Muscle layer of duodenum (tissue), 2 donors: Measurements from ENCODE around the gene EXOC7.

Experiments
- H3K27ac ChIP-seq: one replicate; pipeline ENCODE4 v1.7.0; 2013; ENCODE audit warnings: mild to moderate bottlenecking, low read length
- H3K27me3 ChIP-seq: one replicate; pipeline ENCODE4 v1.7.0; 2013; ENCODE audit warnings: low read depth, mild to moderate bottlenecking, control low read depth, low read length
- H3K36me3 ChIP-seq, 2 donors: one replicate each; pipeline ENCODE4 v1.7.0; 2013; ENCODE audit warnings: low read length in 2 of 2, control low read depth in 1 of 2, mild to moderate bottlenecking in 1 of 2; ENCODE audit not compliant: insufficient read depth in 2 of 2, control insufficient read depth in 1 of 2
- H3K4me1 ChIP-seq, 2 donors: one replicate each; pipeline ENCODE4 v1.7.0; 2013; ENCODE audit warnings: low read length in 2 of 2, mild to moderate bottlenecking in 2 of 2, control low read depth in 1 of 2, moderate library complexity in 1 of 2; ENCODE audit not compliant: insufficient read depth in 2 of 2, control insufficient read depth in 1 of 2
- H3K4me3 ChIP-seq, 2 donors: one replicate each; pipeline ENCODE4 v1.7.0; 2013; ENCODE audit warnings: low read length in 2 of 2, low read depth in 1 of 2, mild to moderate bottlenecking in 1 of 2
- H3K9me3 ChIP-seq, 2 donors: one replicate each; pipeline ENCODE4 v1.7.0; 2013; ENCODE audit warnings: low read length in 2 of 2, control low read depth in 1 of 2, mild to moderate bottlenecking in 1 of 2; ENCODE audit not compliant: control insufficient read depth in 1 of 2
- donor health status: healthy.

Gene EXOC7

GRCh38 chr17:76124582-76125390 lies 21.2 kb upstream of the EXOC7 start:
- Histone ChIP-seq H3K36me3 (no peaks in the 10 kb centered on the region), H3K27ac (no peak overlapping the region), H3K9me3 (no peaks in the 10 kb centered on the region), H3K4me3 (no peak overlapping the region), H3K27me3 (no peaks in the 10 kb centered on the region), H3K4me1 (peaks cover 0 to 13% of the 10 kb centered on the region in 2 donors)

GRCh38 chr17:76123749-76124581 lies 20.4 kb upstream of the EXOC7 start:
- Histone ChIP-seq H3K4me3 (no peak overlapping the region), H3K9me3 (no peaks in the 10 kb centered on the region), H3K27ac (no peak overlapping the region), H3K36me3 (no peaks in the 10 kb centered on the region), H3K4me1 (peaks cover 0 to 13% of the 10 kb centered on the region in 2 donors), H3K27me3 (no peaks in the 10 kb centered on the region)

- Histone ChIP-seq H3K27ac (no peak overlapping the region), H3K4me3 (no peak overlapping the region), H3K9me3 (no peaks in the 10 kb centered on the region), H3K36me3 (no peaks in the 10 kb centered on the region), H3K4me1 (peaks cover 0 to 13% of the 10 kb centered on the region in 2 donors), H3K27me3 (no peaks in the 10 kb centered on the region)
These were observed 19.6 kb upstream of the EXOC7 start for GRCh38 chr17:76123191-76123499.

- Histone ChIP-seq H3K9me3 (no peaks in the 10 kb centered on the region), H3K4me3 (no peak overlapping the region), H3K4me1 (peaks cover 0 to 13% of the 10 kb centered on the region in 2 donors), H3K27me3 (no peaks in the 10 kb centered on the region), H3K27ac (no peak overlapping the region), H3K36me3 (no peaks in the 10 kb centered on the region)
These were observed 19.0 kb upstream of the EXOC7 start for GRCh38 chr17:76122431-76123190.

- Histone ChIP-seq H3K4me3 (peak overlapping the region in 1 of 2 donors; percentile 45), H3K9me3 (no peaks in the 10 kb centered on the region), H3K4me1 (peaks cover 0 to 13% of the 10 kb centered on the region in 2 donors), H3K27ac (no peak overlapping the region), H3K36me3 (no peaks in the 10 kb centered on the region), H3K27me3 (no peaks in the 10 kb centered on the region)
These were observed 18.4 kb upstream of the EXOC7 start for GRCh38 chr17:76121932-76122430.

- Histone ChIP-seq H3K4me1 (peaks cover 0 to 13% of the 10 kb centered on the region in 2 donors), H3K4me3 (no peak overlapping the region), H3K36me3 (no peaks in the 10 kb centered on the region), H3K9me3 (no peaks in the 10 kb centered on the region), H3K27me3 (no peaks in the 10 kb centered on the region), H3K27ac (no peak overlapping the region)
These were observed 17.0 kb upstream of the EXOC7 start for GRCh38 chr17:76120658-76121008.

- H3K9me3 ChIP-seq, result no peaks in the 10 kb centered on the region
- no peak overlapping the region for H3K27ac ChIP-seq
- peaks cover 0 to 13% of the 10 kb centered on the region in 2 donors for H3K4me1 ChIP-seq
- no peaks in the 10 kb centered on the region for H3K36me3 ChIP-seq
- H3K4me3 ChIP-seq, result no peak overlapping the region
- no peaks in the 10 kb centered on the region for H3K27me3 ChIP-seq
These were observed 16.1 kb upstream of the EXOC7 start for GRCh38 chr17:76119409-76120371.

- no peaks in the 10 kb centered on the region for H3K27me3 ChIP-seq
- H3K27ac ChIP-seq, result no peak overlapping the region
- no peaks in the 10 kb centered on the region for H3K9me3 ChIP-seq
- H3K36me3 ChIP-seq, result no peaks in the 10 kb centered on the region
- no peak overlapping the region for H3K4me3 ChIP-seq
- no peaks in the 10 kb centered on the region for H3K4me1 ChIP-seq
These were observed 11.7 kb upstream of the EXOC7 start for GRCh38 chr17:76115138-76115754.

GRCh38 chr17:76111956-76112355 lies 8.4 kb upstream of the EXOC7 start:
- Histone ChIP-seq H3K4me3 (no peak overlapping the region), H3K9me3 (no peaks in the 10 kb centered on the region), H3K36me3 (no peaks in the 10 kb centered on the region), H3K4me1 (no peaks in the 10 kb centered on the region), H3K27me3 (no peaks in the 10 kb centered on the region), H3K27ac (no peak overlapping the region)

- Histone ChIP-seq H3K9me3 (no peaks in the 10 kb centered on the region), H3K27ac (no peak overlapping the region), H3K27me3 (no peaks in the 10 kb centered on the region), H3K4me1 (peaks cover 3 to 16% of the 10 kb centered on the region in 2 donors), H3K4me3 (no peak overlapping the region), H3K36me3 (no peaks in the 10 kb centered on the region)
These were observed 3.9 kb upstream of the EXOC7 start for GRCh38 chr17:76107509-76107908.
